Fibroblast of pulmonary artery (primary cell): ENCODE measurements around the gene PLXNA4.
"Not testable (repeated sequence)": the region's sequence is repeated elsewhere in the genome, so short reads cannot be mapped to it uniquely, and the experiment has no call there.

Experiments used
- DNase-seq: peaks from one replicate; pipeline ENCODE4 v3.0.0-alpha.2; 2010; ENCODE audit warnings: low read depth
- H3K4me3 ChIP-seq: replicated peaks from 2 replicates; pipeline ENCODE4 v1.5.1; 2011; ENCODE audit warnings: low read depth, mild to moderate bottlenecking, control low read depth, low read length, moderate library complexity
- CTCF ChIP-seq: IDR thresholded peaks from 2 replicates; pipeline ENCODE4 v1.5.1; 2011; ENCODE audit warnings: mild to moderate bottlenecking, control low read depth, low read length, inconsistent platforms; ENCODE audit errors: missing control alignments

The PLXNA4 gene

DNA sequence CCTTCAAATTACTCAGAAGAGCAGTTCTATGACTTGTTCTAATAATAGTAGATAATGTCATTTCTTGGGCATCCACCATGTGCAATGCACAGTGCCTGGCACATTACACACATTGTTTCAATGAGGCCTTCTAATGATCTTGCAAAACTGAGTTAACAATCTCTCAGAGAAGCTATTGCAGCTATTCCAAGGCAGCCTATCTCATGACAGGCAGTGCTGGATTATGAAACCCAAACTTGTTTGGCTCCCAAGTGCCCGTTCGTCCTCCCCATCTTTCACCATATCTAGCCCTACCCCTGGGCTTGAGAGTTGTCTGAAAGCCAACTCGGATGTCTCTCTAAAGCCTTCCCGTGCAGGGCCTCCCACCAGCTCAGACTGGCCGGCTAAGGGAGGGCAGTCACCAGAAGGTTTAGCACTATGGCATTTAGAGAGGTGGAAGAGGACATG is 405.1 kb downstream of the PLXNA4 start:
- no peak overlapping the region for H3K4me3 ChIP-seq
- DNase-seq: no peak
- no peak for TF ChIP-seq CTCF

DNA sequence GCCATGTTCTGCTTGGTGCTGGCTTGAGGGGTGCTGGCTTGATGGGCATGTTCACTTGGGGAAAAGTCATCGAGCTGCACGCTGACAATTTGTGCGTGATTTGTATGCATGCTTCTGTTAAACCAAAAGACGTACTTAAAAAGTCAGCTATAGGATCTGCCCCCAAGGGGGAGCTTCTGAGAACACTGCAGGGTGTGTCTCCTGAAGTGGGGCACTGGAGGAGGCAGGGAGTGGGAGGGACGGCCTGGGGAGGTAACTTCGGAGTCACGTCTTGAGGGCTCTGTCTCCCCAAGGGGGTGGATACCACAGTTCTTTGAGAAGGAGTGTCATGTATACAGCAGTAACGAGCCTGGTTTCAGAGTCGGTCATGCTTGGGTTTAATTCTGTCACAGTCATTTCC is 406.5 kb downstream of the PLXNA4 start:
- DNase-seq: no peak
- TF ChIP-seq CTCF: no peak
- no peak overlapping the region for H3K4me3 ChIP-seq

DNA sequence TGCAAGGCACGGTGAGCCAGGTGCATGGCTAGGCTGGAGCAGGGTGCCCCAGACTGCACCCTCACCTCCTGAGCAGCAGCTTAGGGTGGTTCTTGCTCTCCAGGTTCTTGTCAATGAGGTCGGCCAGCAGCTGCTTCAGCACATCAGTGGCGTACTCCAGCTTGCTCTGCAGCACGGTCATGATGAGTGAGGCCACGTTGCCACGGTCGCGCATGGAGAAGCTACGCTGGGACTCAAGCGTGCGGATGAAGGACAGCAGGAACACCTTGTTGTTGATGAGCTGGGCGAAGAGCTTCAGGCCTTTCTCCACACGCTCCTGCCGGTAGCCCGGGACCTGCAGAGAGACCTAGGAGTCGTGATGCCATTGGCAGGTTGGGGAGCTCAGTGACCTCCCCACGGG is 408.0 kb downstream of the PLXNA4 start:
- TF ChIP-seq CTCF: no peak
- no peak overlapping the region for H3K4me3 ChIP-seq
- DNase-seq: no peak

GRCh38 chr7:132165695-132166094 is 410.6 kb downstream of the PLXNA4 start:
- not testable (repeated sequence) for DNase-seq, H3K4me3 ChIP-seq

GRCh38 chr7:132164558-132165125 is 411.6 kb downstream of the PLXNA4 start:
- DNase-seq: no peak
- no peak overlapping the region for H3K4me3 ChIP-seq
- no peak for TF ChIP-seq CTCF

GRCh38 chr7:132162556-132163144 is 413.6 kb downstream of the PLXNA4 start:
- DNase-seq: no peak
- TF ChIP-seq CTCF: no peak
- H3K4me3 ChIP-seq: no peak overlapping the region

GRCh38 chr7:132161976-132162375 is 414.3 kb downstream of the PLXNA4 start:
- no peak for DNase-seq
- no peak for TF ChIP-seq CTCF
- H3K4me3 ChIP-seq: no peak overlapping the region
